Measurements from ENCODE around the gene ZRANB3. TPM values are rescaled to one million over a fixed set of nuclear protein-coding genes. Genes with fewer than 3 reads are reported as not detected.

ZRANB3 gene
- total RNA-seq, 6 donors from 2014 or later: 1.00 to 4.0 (median 2.0) TPM

GRCh38 chr2:135162786-135163185, 368.2 kb downstream of the ZRANB3 start:
- H3K4me1 ChIP-seq: no peaks in the 10 kb centered on the region
- WGBS, 2 donors: 86 to 88% methylated on average over 4 of the region's 4 CpGs
- DNase-seq (no peak), ATAC-seq (ENCODE audit: low FRiP score in 2 of 2) (no peak)
- H3K27me3 ChIP-seq: no peaks in the 10 kb centered on the region
- H3K36me3 ChIP-seq: peaks cover 8 to 75% (median 34%) of the 10 kb centered on the region in 4 donors
- H3K9me3 ChIP-seq: no peaks in the 10 kb centered on the region
- TF ChIP-seq POLR2AphosphoS5 (IDR thresholded peaks at IDR 0.05) (no peak), POLR2A (IDR thresholded peaks at IDR 0.05) (no peak), CTCF (IDR thresholded peaks at IDR 0.05) (no peak), EP300 (IDR thresholded peaks at IDR 0.05) (no peak)
- no peak overlapping the region for H3K4me3 ChIP-seq
- no peak overlapping the region for H3K27ac ChIP-seq

- TF ChIP-seq POLR2A (IDR thresholded peaks at IDR 0.05) (no peak), EP300 (IDR thresholded peaks at IDR 0.05) (no peak), POLR2AphosphoS5 (IDR thresholded peaks at IDR 0.05) (no peak), CTCF (IDR thresholded peaks at IDR 0.05) (no peak)
- 87 to 90% methylated on average over 5 of the region's 5 CpGs for WGBS, 2 donors
- Histone ChIP-seq H3K27ac (no peak overlapping the region), H3K36me3 (peaks cover 8 to 74% (median 33%) of the 10 kb centered on the region in 4 donors), H3K27me3 (no peaks in the 10 kb centered on the region), H3K9me3 (no peaks in the 10 kb centered on the region), H3K4me3 (no peak overlapping the region), H3K4me1 (no peaks in the 10 kb centered on the region)
- no peak for ATAC-seq (ENCODE audit: low FRiP score in 2 of 2)
- DNase-seq: no peak
Measured at GRCh38 chr2:135162377-135162776, 368.6 kb downstream of the ZRANB3 start.

- Histone ChIP-seq H3K9me3 (no peaks in the 10 kb centered on the region), H3K27ac (no peak overlapping the region), H3K36me3 (peaks cover 7 to 77% (median 33%) of the 10 kb centered on the region in 4 donors), H3K4me1 (no peaks in the 10 kb centered on the region), H3K27me3 (no peaks in the 10 kb centered on the region), H3K4me3 (no peak overlapping the region)
- DNase-seq: no peak
- WGBS, 2 donors: 92 to 100% methylated on average over 2 of the region's 2 CpGs
- ATAC-seq (ENCODE audit: low FRiP score in 2 of 2): no peak
- TF ChIP-seq POLR2AphosphoS5 (IDR thresholded peaks at IDR 0.05) (no peak), POLR2A (IDR thresholded peaks at IDR 0.05) (no peak), CTCF (IDR thresholded peaks at IDR 0.05) (no peak), EP300 (IDR thresholded peaks at IDR 0.05) (no peak)
Measured at GRCh38 chr2:135159191-135159590, 371.8 kb downstream of the ZRANB3 start.

- DNase-seq: no peak
- no peak overlapping the region for H3K27ac ChIP-seq
- H3K27me3 ChIP-seq: no peaks in the 10 kb centered on the region
- TF ChIP-seq EP300 (IDR thresholded peaks at IDR 0.05): no peak
- TF ChIP-seq CTCF (IDR thresholded peaks at IDR 0.05): no peak
- no peak for TF ChIP-seq POLR2A (IDR thresholded peaks at IDR 0.05)
- no peak for TF ChIP-seq POLR2AphosphoS5 (IDR thresholded peaks at IDR 0.05)
- H3K9me3 ChIP-seq: no peaks in the 10 kb centered on the region
- WGBS, 2 donors: 93 to 96% methylated on average over 3 of the region's 3 CpGs
- peaks cover 7 to 75% (median 32%) of the 10 kb centered on the region in 4 donors for H3K36me3 ChIP-seq
- no peaks in the 10 kb centered on the region for H3K4me1 ChIP-seq
- H3K4me3 ChIP-seq: no peak overlapping the region
- no peak for ATAC-seq (ENCODE audit: low FRiP score in 2 of 2)
Measured at GRCh38 chr2:135157856-135158255, 373.2 kb downstream of the ZRANB3 start.

- Histone ChIP-seq H3K27ac (no peak overlapping the region), H3K9me3 (no peaks in the 10 kb centered on the region), H3K4me1 (no peaks in the 10 kb centered on the region), H3K27me3 (no peaks in the 10 kb centered on the region), H3K36me3 (peaks cover 4 to 90% (median 43%) of the 10 kb centered on the region in 4 donors), H3K4me3 (no peak overlapping the region)
- ATAC-seq (ENCODE audit: low FRiP score in 2 of 2) (no peak), DNase-seq (no peak)
- TF ChIP-seq POLR2AphosphoS5 (IDR thresholded peaks at IDR 0.05) (no peak), CTCF (IDR thresholded peaks at IDR 0.05) (no peak), EP300 (IDR thresholded peaks at IDR 0.05) (no peak), POLR2A (IDR thresholded peaks at IDR 0.05) (no peak)
Measured at GRCh38 chr2:135154962-135155361, 376.1 kb downstream of the ZRANB3 start.
